IPS-18c (cell line): ENCODE results near the gene SLC4A5.
"Not testable (repeated sequence)": the region's sequence is repeated elsewhere in the genome, so short reads cannot be mapped to it uniquely, and the experiment has no call there.

ENCODE experiments used
- H3K4me3 ChIP-seq: 2 replicates; pipeline ENCODE4 v1.7.0; 2013; ENCODE audit warnings: low read depth, mild to moderate bottlenecking, low read length, moderate library complexity; ENCODE audit not compliant: insufficient read depth
- H3K9me3 ChIP-seq: one replicate; pipeline ENCODE4 v1.6.1; 2013; ENCODE audit warnings: mild to moderate bottlenecking, low read length, moderate library complexity; ENCODE audit not compliant: control insufficient read depth, insufficient read depth

SLC4A5 gene

GRCh38 chr2:74205113-74205512 lies 138.1 kb downstream of the SLC4A5 start:
- peaks cover 3% of the 10 kb centered on the region for H3K9me3 ChIP-seq
- H3K4me3 ChIP-seq, result no peak overlapping the region

GRCh38 chr2:74204436-74204835 lies 138.8 kb downstream of the SLC4A5 start:
- no peak overlapping the region for H3K4me3 ChIP-seq
- no peaks in the 10 kb centered on the region for H3K9me3 ChIP-seq

GRCh38 chr2:74201596-74201995 lies 141.6 kb downstream of the SLC4A5 start:
- no peak overlapping the region for H3K4me3 ChIP-seq
- H3K9me3 ChIP-seq, result no peaks in the 10 kb centered on the region

- no peak overlapping the region for H3K4me3 ChIP-seq
- no peaks in the 10 kb centered on the region for H3K9me3 ChIP-seq
These were observed 142.0 kb downstream of the SLC4A5 start for GRCh38 chr2:74201196-74201595.

- no peaks in the 10 kb centered on the region for H3K9me3 ChIP-seq
These were observed 143.3 kb downstream of the SLC4A5 start for GRCh38 chr2:74199871-74200305.

GRCh38 chr2:74199275-74199701 lies 143.9 kb downstream of the SLC4A5 start:
- H3K4me3 ChIP-seq, result peak overlapping the region; percentile 95
- no peaks in the 10 kb centered on the region for H3K9me3 ChIP-seq

More at GRCh38 chr2:74199871-74200305, 143.3 kb downstream of the SLC4A5 start:
- H3K4me3 ChIP-seq, result peak overlapping the region; percentile 95

GRCh38 chr2:74198461-74199274 lies 144.5 kb downstream of the SLC4A5 start, which contains the start of gene MTHFD2:
TSS of gene MTHFD2 (plus strand) at chr2:74198615. CDS start at chr2:74198642, 27 bp downstream.
- Histone ChIP-seq H3K4me3 (peak within 1 kb of the TSS; percentile 95), H3K9me3 (no peaks in the 10 kb centered on the region)

GRCh38 chr2:74198023-74198460 lies 145.2 kb downstream of the SLC4A5 start:
- peak overlapping the region; percentile 95; the same call in 1 of the 2 replicates for H3K4me3 ChIP-seq
- H3K9me3 ChIP-seq, result peaks cover 2% of the 10 kb centered on the region

- Histone ChIP-seq H3K9me3 (peaks cover 2% of the 10 kb centered on the region), H3K4me3 (no peak overlapping the region)
These were observed 146.2 kb downstream of the SLC4A5 start for GRCh38 chr2:74197049-74197448.

- H3K4me3 ChIP-seq, result no peak overlapping the region
- peaks cover 2% of the 10 kb centered on the region for H3K9me3 ChIP-seq
These were observed 148.4 kb downstream of the SLC4A5 start for GRCh38 chr2:74194799-74195198.

- H3K9me3 ChIP-seq, result peaks cover 2% of the 10 kb centered on the region
- no peak overlapping the region for H3K4me3 ChIP-seq
These were observed 151.4 kb downstream of the SLC4A5 start for GRCh38 chr2:74191596-74192380.

GRCh38 chr2:74188696-74189095 lies 154.5 kb downstream of the SLC4A5 start:
- H3K4me3 ChIP-seq, result no peak overlapping the region
- H3K9me3 ChIP-seq, result peaks cover 2% of the 10 kb centered on the region

- Histone ChIP-seq H3K9me3 (no peaks in the 10 kb centered on the region), H3K4me3 (no peak overlapping the region)
These were observed 155.1 kb downstream of the SLC4A5 start for GRCh38 chr2:74188018-74188601.

GRCh38 chr2:74186706-74187105 lies 156.5 kb downstream of the SLC4A5 start:
- H3K9me3 ChIP-seq, H3K4me3 ChIP-seq: not testable (repeated sequence)

GRCh38 chr2:74186038-74186437 lies 157.2 kb downstream of the SLC4A5 start:
- Histone ChIP-seq H3K4me3 (no peak overlapping the region), H3K9me3 (no peaks in the 10 kb centered on the region)

GRCh38 chr2:74183878-74184277 lies 159.3 kb downstream of the SLC4A5 start:
- no peaks in the 10 kb centered on the region for H3K9me3 ChIP-seq
- no peak overlapping the region for H3K4me3 ChIP-seq

- H3K4me3 ChIP-seq, result no peak overlapping the region
- no peaks in the 10 kb centered on the region for H3K9me3 ChIP-seq
These were observed 161.5 kb downstream of the SLC4A5 start for GRCh38 chr2:74181739-74182138.
